Stimulated activated naive CD8-positive, alpha-beta T cell treated with anti-CD3 and anti-CD28 coated beads, Interleukin-15, Interleukin-2, amounts not matched to agents 100 ng/mL and 50 ng/mL, for 24 hours (primary cell): Measurements from ENCODE around the gene CELA3B.
"Not testable (repeated sequence)": the region's sequence is repeated elsewhere in the genome, so short reads cannot be mapped to it uniquely, and the experiment has no call there.

Experiments
- H3K27ac Mint-ChIP-seq: one replicate; pipeline ENCODE4 v1.8.0; 2021; ENCODE audit warnings: mild to moderate bottlenecking, mixed read lengths
- H3K27me3 Mint-ChIP-seq: one replicate; pipeline ENCODE4 v1.8.0; 2021; ENCODE audit warnings: mixed read lengths
- H3K36me3 Mint-ChIP-seq: one replicate; pipeline ENCODE4 v1.8.0; 2021; ENCODE audit warnings: low read depth, mixed read lengths
- H3K4me1 Mint-ChIP-seq: one replicate; pipeline ENCODE4 v1.8.0; 2021; ENCODE audit warnings: low read depth, mixed read lengths
- H3K4me3 Mint-ChIP-seq: one replicate; pipeline ENCODE4 v1.8.0; 2021; ENCODE audit warnings: mild to moderate bottlenecking, mixed read lengths
- H3K9me3 Mint-ChIP-seq: one replicate; pipeline ENCODE4 v1.8.0; 2021; ENCODE audit warnings: mixed read lengths

Gene CELA3B

DNA sequence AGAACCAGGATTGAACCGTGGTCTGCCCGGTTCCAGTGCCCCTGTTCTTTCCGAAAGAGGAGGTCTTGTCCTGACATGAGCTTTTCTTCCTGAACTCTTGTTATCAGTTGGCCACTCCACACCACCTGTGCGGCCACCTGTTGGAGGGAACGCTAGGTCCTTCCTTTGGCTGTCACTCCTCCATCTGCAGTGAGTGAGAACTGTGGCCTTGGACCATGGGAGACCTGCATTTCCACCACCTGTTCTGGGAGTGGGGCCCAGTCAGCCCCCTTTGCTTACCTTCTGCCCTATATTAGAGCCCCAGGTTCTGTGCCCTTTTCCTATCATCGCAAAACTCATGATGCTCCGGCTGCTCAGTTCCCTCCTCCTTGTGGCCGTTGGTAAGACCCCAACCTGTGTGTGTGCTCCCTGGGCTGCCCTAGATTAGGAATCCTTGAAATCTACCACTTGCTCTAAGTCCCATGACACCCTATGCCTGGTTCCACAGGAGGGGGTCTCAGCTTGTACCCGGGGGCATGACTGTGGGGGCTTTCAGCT lies at the start of gene CELA3B:
Gene CELA3B (plus strand): TSS at position 320 of the 537 bp plus-strand sequence. CDS start 18 bp downstream, at position 338.
- not testable (repeated sequence) for H3K4me3 Mint-ChIP-seq, H3K27me3 Mint-ChIP-seq, H3K27ac Mint-ChIP-seq, H3K4me1 Mint-ChIP-seq, H3K36me3 Mint-ChIP-seq, H3K9me3 Mint-ChIP-seq

DNA sequence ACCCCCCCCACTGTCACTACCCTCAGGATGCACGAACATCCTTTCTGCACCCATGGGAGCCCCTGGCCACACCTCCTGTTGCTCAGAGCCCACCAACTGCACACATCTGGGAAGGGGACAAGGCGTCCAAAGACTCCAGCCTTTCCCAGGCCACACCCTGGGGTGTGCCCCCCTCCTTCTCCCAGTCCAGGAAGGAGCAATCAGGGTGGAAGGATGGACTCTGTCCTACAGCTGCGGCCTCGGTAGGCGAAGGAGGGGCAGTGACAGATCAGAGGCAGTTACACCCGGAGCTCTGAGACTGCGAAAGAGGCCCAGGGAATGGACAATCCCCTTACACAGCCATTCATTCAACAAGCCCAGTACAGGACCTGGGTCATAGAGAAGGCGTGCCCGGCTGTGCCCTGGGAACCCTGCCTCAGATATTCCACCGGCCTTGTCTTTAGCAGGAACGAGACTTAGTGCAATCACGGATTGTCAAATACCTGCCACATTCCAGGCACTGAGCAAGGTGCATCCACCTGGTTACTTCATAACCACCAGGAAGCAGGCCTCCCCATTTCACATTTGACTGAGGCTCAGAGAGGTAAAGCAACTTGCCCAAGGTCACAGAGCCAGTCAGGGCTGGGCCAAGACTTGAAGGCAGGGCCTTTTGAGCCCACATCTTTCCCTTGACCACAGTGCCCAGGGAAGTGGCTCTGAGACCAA lies 49.1 kb upstream of the CELA3B start:
- no peak overlapping the region for H3K4me3 Mint-ChIP-seq
- no peak overlapping the region for H3K27ac Mint-ChIP-seq
- H3K36me3 Mint-ChIP-seq: no peaks in the 10 kb centered on the region
- no peaks in the 10 kb centered on the region for H3K9me3 Mint-ChIP-seq
- H3K4me1 Mint-ChIP-seq: no peaks in the 10 kb centered on the region
- no peaks in the 10 kb centered on the region for H3K27me3 Mint-ChIP-seq

DNA sequence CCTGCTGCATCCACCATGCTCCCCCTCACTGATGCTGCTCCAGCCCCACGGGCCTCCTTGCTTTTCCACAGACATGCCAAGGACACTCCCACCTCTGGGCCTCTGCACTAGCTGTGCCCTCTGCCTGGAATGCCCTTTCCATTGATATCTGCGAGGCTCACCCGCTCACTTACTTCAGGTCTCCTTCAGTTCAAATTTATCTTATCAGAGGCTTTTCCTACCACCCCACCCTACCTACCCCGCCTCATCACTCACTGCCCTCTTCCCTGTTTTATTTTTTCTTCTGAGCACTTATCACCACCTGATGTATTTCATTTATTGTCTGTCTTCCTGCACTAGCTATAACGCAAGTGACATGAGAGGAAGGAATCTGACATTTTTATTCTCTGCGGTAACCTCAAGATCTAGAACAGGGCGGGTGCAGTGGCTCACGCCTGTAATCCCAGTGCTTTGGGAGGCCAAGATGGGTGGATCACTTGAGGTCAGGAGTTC lies 46.7 kb upstream of the CELA3B start:
- Mint-ChIP-seq H3K4me1 (no peaks in the 10 kb centered on the region), H3K27me3 (no peaks in the 10 kb centered on the region), H3K36me3 (no peaks in the 10 kb centered on the region), H3K4me3 (no peak overlapping the region), H3K9me3 (no peaks in the 10 kb centered on the region), H3K27ac (no peak overlapping the region)

- no peaks in the 10 kb centered on the region for H3K36me3 Mint-ChIP-seq
- no peak overlapping the region for H3K27ac Mint-ChIP-seq
- H3K4me3 Mint-ChIP-seq: no peak overlapping the region
- no peaks in the 10 kb centered on the region for H3K9me3 Mint-ChIP-seq
- H3K27me3 Mint-ChIP-seq: peaks cover 4% of the 10 kb centered on the region
- H3K4me1 Mint-ChIP-seq: peaks cover 2% of the 10 kb centered on the region
Measured at GRCh38 chr1:21930629-21931170, 46.1 kb upstream of the CELA3B start.

DNA sequence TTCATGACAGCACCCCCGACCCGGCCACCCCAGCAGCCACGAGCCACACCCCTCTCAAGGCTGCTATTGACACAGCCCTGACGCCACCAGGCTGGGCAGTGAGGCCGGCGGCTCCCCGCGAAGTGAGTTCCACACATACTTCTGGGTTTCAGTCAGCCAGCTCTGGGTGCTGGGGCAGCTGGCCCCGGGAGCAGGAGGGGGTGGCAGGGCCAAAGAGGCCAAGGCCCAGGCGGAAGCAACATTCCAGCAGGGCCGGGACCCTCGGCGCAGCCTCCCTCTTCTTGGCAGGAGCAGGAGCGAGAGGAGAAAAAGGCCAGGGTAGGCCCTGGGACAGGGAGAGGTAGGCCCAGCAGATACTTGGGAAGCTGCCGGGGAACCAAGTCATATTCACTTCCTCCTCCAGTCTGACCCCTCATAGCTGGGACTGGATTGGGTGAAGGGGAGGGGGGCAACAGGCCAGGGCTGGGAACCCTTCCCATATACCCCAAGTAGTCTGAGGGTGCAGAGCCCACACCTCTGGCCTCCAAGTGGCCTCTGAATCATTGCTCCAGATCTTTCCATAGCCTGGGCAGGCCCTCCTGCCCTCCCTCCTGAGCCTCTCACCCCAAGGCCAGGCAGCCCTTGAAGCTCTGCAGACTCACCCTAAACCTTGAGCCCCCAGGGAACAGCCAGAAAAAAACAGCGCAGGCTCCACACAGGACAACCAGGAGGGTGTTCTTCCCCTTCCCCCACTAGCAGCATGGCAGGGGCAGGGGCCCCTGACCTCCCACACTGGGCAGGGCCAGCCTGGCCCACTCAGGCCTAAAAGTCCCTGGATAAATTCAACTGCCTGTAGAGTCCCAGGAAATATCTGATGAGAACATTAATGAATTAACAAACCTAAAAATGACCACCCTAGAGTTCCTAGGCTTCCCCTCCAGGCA lies 45.4 kb upstream of the CELA3B start:
- peaks cover 7% of the 10 kb centered on the region for H3K27me3 Mint-ChIP-seq
- H3K4me1 Mint-ChIP-seq: peaks cover 7% of the 10 kb centered on the region
- H3K27ac Mint-ChIP-seq: no peak overlapping the region
- H3K36me3 Mint-ChIP-seq: no peaks in the 10 kb centered on the region
- H3K4me3 Mint-ChIP-seq: no peak overlapping the region
- H3K9me3 Mint-ChIP-seq: no peaks in the 10 kb centered on the region

DNA sequence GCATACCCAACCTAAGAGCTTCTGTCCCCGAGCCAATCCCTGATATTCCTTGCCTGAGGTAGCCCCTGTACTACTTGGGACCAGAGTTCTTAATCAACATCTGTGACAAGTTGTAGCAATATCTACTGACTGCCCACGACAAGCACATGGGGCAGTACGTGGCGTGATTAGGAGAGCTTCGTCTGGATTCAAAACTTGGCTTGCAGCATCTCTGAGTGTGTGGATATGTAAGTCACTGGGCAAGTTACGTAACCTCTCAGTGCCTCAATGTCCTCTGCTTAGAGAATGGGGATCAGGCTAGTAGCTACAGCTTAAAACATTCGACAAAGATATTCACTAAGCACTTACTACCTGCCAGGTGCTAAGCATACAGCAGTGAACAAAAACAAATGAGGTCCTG lies 44.7 kb upstream of the CELA3B start:
- H3K4me3 Mint-ChIP-seq: no peak overlapping the region
- no peaks in the 10 kb centered on the region for H3K9me3 Mint-ChIP-seq
- H3K27me3 Mint-ChIP-seq: peaks cover 9% of the 10 kb centered on the region
- no peak overlapping the region for H3K27ac Mint-ChIP-seq
- peaks cover 9% of the 10 kb centered on the region for H3K4me1 Mint-ChIP-seq
- H3K36me3 Mint-ChIP-seq: no peaks in the 10 kb centered on the region

DNA sequence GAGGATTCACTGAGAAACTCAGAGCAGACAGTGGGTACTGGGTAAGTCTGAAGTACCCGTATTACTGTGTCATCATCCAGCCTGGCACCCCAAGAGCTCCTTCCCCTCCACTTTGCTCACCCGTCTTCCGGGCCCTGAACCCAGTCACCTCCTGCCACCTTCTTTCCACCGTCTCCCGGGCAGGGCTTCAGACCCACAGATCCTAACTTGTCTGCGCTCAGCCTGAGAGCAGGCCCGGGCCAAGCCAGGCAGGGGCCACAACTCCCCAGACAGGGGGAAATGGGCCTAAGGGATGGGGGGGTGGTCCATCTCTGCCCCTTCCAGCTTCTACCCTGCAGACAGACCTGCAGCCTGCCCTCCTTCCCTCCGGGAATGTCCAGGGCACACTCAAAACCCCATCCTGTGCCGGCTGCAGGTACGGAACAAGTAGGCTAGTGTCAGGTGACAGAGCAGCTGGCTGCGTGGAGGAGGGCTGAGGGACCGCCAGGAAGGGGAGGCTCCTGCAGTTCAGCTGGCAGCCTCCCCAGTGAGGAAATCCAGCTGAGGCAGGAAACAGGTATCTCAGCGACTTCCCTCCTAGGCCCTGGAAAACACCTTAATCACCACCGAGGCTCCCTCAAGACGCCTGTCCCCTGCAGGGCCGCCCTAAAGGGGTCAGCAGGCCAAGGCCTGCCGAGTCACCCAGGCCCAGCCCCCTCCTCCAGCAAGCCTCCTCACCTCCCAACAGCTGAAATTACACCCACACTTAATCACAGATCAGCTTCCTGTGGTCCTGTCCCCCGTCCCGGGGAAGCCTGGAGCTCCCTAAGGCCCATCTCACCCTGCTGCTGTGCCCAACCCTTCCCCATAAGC lies 43.2 kb upstream of the CELA3B start:
- H3K27me3 Mint-ChIP-seq: peaks cover 17% of the 10 kb centered on the region
- H3K4me3 Mint-ChIP-seq: no peak overlapping the region
- no peak overlapping the region for H3K27ac Mint-ChIP-seq
- H3K4me1 Mint-ChIP-seq: peaks cover 19% of the 10 kb centered on the region
- no peaks in the 10 kb centered on the region for H3K9me3 Mint-ChIP-seq
- no peaks in the 10 kb centered on the region for H3K36me3 Mint-ChIP-seq

GRCh38 chr1:21935393-21935804 lies 41.4 kb upstream of the CELA3B start:
- Mint-ChIP-seq H3K4me3 (peak overlapping the region; percentile 9), H3K36me3 (no peaks in the 10 kb centered on the region), H3K4me1 (peaks cover 21% of the 10 kb centered on the region), H3K27ac (no peak overlapping the region), H3K27me3 (peaks cover 19% of the 10 kb centered on the region), H3K9me3 (no peaks in the 10 kb centered on the region)

DNA sequence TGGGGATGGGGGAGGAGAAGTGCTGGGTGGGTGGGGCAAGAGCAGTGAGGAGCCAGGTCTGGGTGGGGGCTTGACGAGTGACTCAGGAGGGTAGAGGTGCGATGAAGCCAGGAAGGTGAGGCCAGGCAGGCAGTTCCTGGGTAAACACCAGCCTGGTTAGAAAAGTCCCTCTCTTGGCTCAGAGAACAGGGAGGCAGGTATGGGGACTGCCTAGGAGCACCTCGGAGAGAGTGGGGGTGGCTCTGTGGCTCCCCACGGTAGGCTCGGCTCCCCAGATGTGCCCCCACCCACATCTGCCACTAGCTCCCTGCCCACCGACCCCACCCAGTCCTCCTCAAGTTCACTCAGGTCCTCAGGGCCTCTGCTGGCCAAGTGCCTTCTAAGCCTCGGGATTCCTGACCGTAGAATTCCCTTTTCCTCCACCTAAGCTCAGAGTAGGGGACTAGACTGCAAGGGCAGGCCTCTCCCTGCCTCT lies 40.9 kb upstream of the CELA3B start:
- H3K27ac Mint-ChIP-seq: no peak overlapping the region
- H3K27me3 Mint-ChIP-seq: peaks cover 19% of the 10 kb centered on the region
- peaks cover 21% of the 10 kb centered on the region for H3K4me1 Mint-ChIP-seq
- H3K4me3 Mint-ChIP-seq: no peak overlapping the region
- H3K36me3 Mint-ChIP-seq: no peaks in the 10 kb centered on the region
- H3K9me3 Mint-ChIP-seq: no peaks in the 10 kb centered on the region

- H3K4me3 Mint-ChIP-seq: peak overlapping the region; percentile 65
- peaks cover 19% of the 10 kb centered on the region for H3K27me3 Mint-ChIP-seq
- no peak overlapping the region for H3K27ac Mint-ChIP-seq
- no peaks in the 10 kb centered on the region for H3K9me3 Mint-ChIP-seq
- H3K4me1 Mint-ChIP-seq: peaks cover 21% of the 10 kb centered on the region
- no peaks in the 10 kb centered on the region for H3K36me3 Mint-ChIP-seq
Measured at GRCh38 chr1:21936366-21937031, 40.3 kb upstream of the CELA3B start.

GRCh38 chr1:21937034-21937371 lies 39.8 kb upstream of the CELA3B start, which contains the start of gene HSPG2:
HSPG2 (minus strand) TSS chr1:21937310; CDS start chr1:21937217, 93 bp downstream.
- Mint-ChIP-seq H3K27me3 (peaks cover 19% of the 10 kb centered on the region), H3K27ac (peak within 1 kb of the TSS; percentile 74), H3K36me3 (no peaks in the 10 kb centered on the region), H3K4me3 (peak within 1 kb of the TSS; percentile 83), H3K9me3 (no peaks in the 10 kb centered on the region), H3K4me1 (peaks cover 21% of the 10 kb centered on the region)

- Mint-ChIP-seq H3K4me3 (peak overlapping the region; percentile 83), H3K9me3 (no peaks in the 10 kb centered on the region), H3K27me3 (peaks cover 19% of the 10 kb centered on the region), H3K27ac (peak overlapping the region; percentile 74), H3K4me1 (peaks cover 21% of the 10 kb centered on the region), H3K36me3 (no peaks in the 10 kb centered on the region)
Measured at GRCh38 chr1:21937372-21938121, 39.3 kb upstream of the CELA3B start.
